Mesenchymal stem cell (in vitro differentiated cells and primary cell): ENCODE results near the gene ACAN.

Experiments
- DNase-seq: peaks from one replicate; pipeline ENCODE4 v3.0.0-alpha.2; 2013
- H2AFZ ChIP-seq: one replicate; pipeline ENCODE4 v1.6.1; 2013; ENCODE audit warnings: low read depth, mild to moderate bottlenecking, control low read depth, inconsistent platforms, low read length, moderate library complexity
- H2AK5ac ChIP-seq: 2 replicates; pipeline ENCODE4 v1.6.1; 2013; ENCODE audit warnings: low read length, moderate library complexity, mild to moderate bottlenecking, inconsistent platforms; ENCODE audit not compliant: severe bottlenecking
- H2BK120ac ChIP-seq: one replicate; pipeline ENCODE4 v1.6.1; 2013; ENCODE audit warnings: low read depth, mild to moderate bottlenecking, inconsistent platforms, low read length, moderate library complexity
- H2BK12ac ChIP-seq, 2 experiments: one replicate each; pipeline ENCODE4 v1.6.1; 2013; ENCODE audit warnings: inconsistent platforms in 2 of 2, low read length in 2 of 2, mild to moderate bottlenecking in 2 of 2, moderate library complexity in 2 of 2, control low read depth in 1 of 2
- H2BK15ac ChIP-seq: one replicate; pipeline ENCODE4 v1.6.1; 2013; ENCODE audit warnings: mild to moderate bottlenecking, low read depth, inconsistent platforms; ENCODE audit not compliant: poor library complexity, severe bottlenecking
- H2BK5ac ChIP-seq: 2 replicates; pipeline ENCODE4 v1.6.1; 2013; ENCODE audit warnings: low read depth, mild to moderate bottlenecking, low read length, control low read depth, inconsistent platforms; ENCODE audit not compliant: poor library complexity, severe bottlenecking
- H3K14ac ChIP-seq, 2 experiments: one replicate each; pipeline ENCODE4 v1.6.1; 2013; ENCODE audit warnings: inconsistent platforms in 2 of 2, low read length in 2 of 2, control low read depth in 1 of 2, mild to moderate bottlenecking in 1 of 2, moderate library complexity in 1 of 2
- H3K18ac ChIP-seq, 2 experiments: one replicate each; pipeline ENCODE4 v1.6.1; 2013; ENCODE audit warnings: inconsistent platforms in 2 of 2, low read length in 2 of 2, control low read depth in 1 of 2, low read depth in 1 of 2, mild to moderate bottlenecking in 1 of 2
- H3K23ac ChIP-seq, 2 experiments: one replicate each; pipeline ENCODE4 v1.6.1; 2013; ENCODE audit warnings: inconsistent platforms in 2 of 2, low read length in 2 of 2, mild to moderate bottlenecking in 2 of 2, moderate library complexity in 2 of 2, control low read depth in 1 of 2
- H3K27ac ChIP-seq: 2 replicates; pipeline ENCODE4 v1.5.1; 2013; ENCODE audit warnings: mild to moderate bottlenecking, moderate library complexity, low read length, control low read depth, inconsistent platforms; ENCODE audit not compliant: poor library complexity, severe bottlenecking
- H3K27me3 ChIP-seq, 2 experiments: 2 replicates each; pipeline versions ENCODE4 v1.6.1 to v1.7.0; 2013; ENCODE audit warnings: low read length in 2 of 2, mild to moderate bottlenecking in 2 of 2, moderate library complexity in 2 of 2, control low read depth in 1 of 2, inconsistent platforms in 1 of 2; ENCODE audit not compliant: control insufficient read depth in 1 of 2, insufficient read depth in 1 of 2
- H3K36me3 ChIP-seq, 2 experiments: 2 replicates each; pipeline versions ENCODE4 v1.6.1 to v1.7.0; 2013; ENCODE audit warnings: low read length in 2 of 2, control low read depth in 1 of 2, inconsistent platforms in 1 of 2, low read depth in 1 of 2, mild to moderate bottlenecking in 1 of 2; ENCODE audit not compliant: insufficient read depth in 2 of 2, control insufficient read depth in 1 of 2
- H3K4ac ChIP-seq, 2 experiments: one replicate each; pipeline ENCODE4 v1.6.1; 2013; ENCODE audit warnings: inconsistent platforms in 2 of 2, low read length in 2 of 2, mild to moderate bottlenecking in 2 of 2, moderate library complexity in 2 of 2, control low read depth in 1 of 2, low read depth in 1 of 2
- H3K4me1 ChIP-seq: 2 replicates; pipeline ENCODE4 v1.6.1; 2013; ENCODE audit warnings: low read depth, low read length, control low read depth; ENCODE audit not compliant: control insufficient read depth, insufficient read depth
- H3K4me2 ChIP-seq: 2 replicates; pipeline ENCODE4 v1.6.1; 2013; ENCODE audit warnings: low read length, mild to moderate bottlenecking, inconsistent platforms; ENCODE audit not compliant: poor library complexity, severe bottlenecking
- H3K4me3 ChIP-seq, 2 experiments: 2 replicates each; pipeline versions ENCODE4 v1.5.1 to v1.7.0; 2013; ENCODE audit warnings: low read length in 2 of 2, mild to moderate bottlenecking in 2 of 2, control low read depth in 1 of 2, low read depth in 1 of 2; ENCODE audit not compliant: insufficient read depth in 1 of 2
- H3K79me1 ChIP-seq: replicated peaks from 2 replicates; pipeline ENCODE4 v1.6.1; 2013; ENCODE audit warnings: mild to moderate bottlenecking, control low read depth, low read length, inconsistent platforms; ENCODE audit not compliant: poor library complexity, severe bottlenecking
- H3K9ac ChIP-seq: 2 replicates; pipeline ENCODE4 v1.7.0; 2013; ENCODE audit warnings: mild to moderate bottlenecking, low read length, moderate library complexity
- H3K9me3 ChIP-seq: 2 replicates; pipeline ENCODE4 v1.7.0; 2013; ENCODE audit warnings: mild to moderate bottlenecking, low read length; ENCODE audit not compliant: control insufficient read depth
- H4K8ac ChIP-seq: one replicate; pipeline ENCODE4 v1.6.1; 2013; ENCODE audit warnings: inconsistent platforms, mild to moderate bottlenecking, low read length, moderate library complexity
- H4K91ac ChIP-seq: one replicate; pipeline ENCODE4 v1.6.1; 2013; ENCODE audit warnings: mild to moderate bottlenecking, low read length, inconsistent platforms
- WGBS: methylation state at CpG from one replicate; pipeline ENCODE4 v1.1.7; 2013; ENCODE audit warnings: mixed read lengths; 5-methylcytosine and 5-hydroxymethylcytosine counted together

ACAN gene

DNA sequence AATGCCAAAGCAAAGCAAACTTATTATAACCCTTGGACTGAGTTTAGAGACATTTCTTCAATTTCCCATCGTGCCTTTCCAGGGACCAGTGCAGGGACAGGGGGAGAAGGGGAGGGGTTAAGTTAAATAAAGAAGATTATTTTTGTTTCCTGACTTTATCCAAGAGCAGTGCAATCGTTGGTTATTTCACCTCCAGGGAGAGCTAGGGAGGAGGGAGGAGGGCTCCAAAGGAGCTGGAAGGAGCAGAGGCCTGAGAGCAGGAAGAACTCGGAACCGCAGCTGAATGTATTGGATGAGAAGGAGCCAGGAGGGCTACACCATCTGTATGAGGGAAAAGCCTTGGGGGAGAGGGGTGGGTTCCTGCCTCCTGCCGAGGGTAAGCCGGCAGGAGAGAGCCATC lies 71.4 kb downstream of the ACAN start:
- Histone ChIP-seq H3K14ac (no peak overlapping the region), H4K91ac (no peak overlapping the region), H4K8ac (no peak overlapping the region), H2AFZ (no peak overlapping the region), H2BK5ac (no peak overlapping the region), H3K27me3 (peaks cover 47 to 53% of the 10 kb centered on the region in 2 experiments), H3K4ac (no peak overlapping the region), H3K27ac (no peak overlapping the region), H2AK5ac (no peak overlapping the region), H3K18ac (no peak overlapping the region), H3K23ac (no peak overlapping the region), H2BK15ac (no peak overlapping the region), H2BK12ac (no peak overlapping the region), H3K4me2 (no peak overlapping the region), H3K4me1 (no peaks in the 10 kb centered on the region), H3K9ac (no peak overlapping the region), H2BK120ac (no peak overlapping the region), H3K9me3 (no peaks in the 10 kb centered on the region), H3K4me3 (no peak overlapping the region), H3K79me1 (no peaks in the 10 kb centered on the region), H3K36me3 (no peaks in the 10 kb centered on the region)
- WGBS = 54% methylated on average over 6 of the region's 6 CpGs
- no peak for DNase-seq

- Histone ChIP-seq H2BK12ac (no peak overlapping the region), H3K27me3 (peaks cover 30 to 34% of the 10 kb centered on the region in 2 experiments), H2BK5ac (no peak overlapping the region), H3K4me3 (no peak overlapping the region), H3K36me3 (no peaks in the 10 kb centered on the region), H3K79me1 (no peaks in the 10 kb centered on the region), H3K9ac (no peak overlapping the region), H2BK120ac (no peak overlapping the region), H2BK15ac (no peak overlapping the region), H3K27ac (no peak overlapping the region), H3K14ac (no peak overlapping the region), H2AFZ (no peak overlapping the region), H3K4me1 (no peaks in the 10 kb centered on the region), H3K23ac (no peak overlapping the region), H3K18ac (no peak overlapping the region), H4K91ac (no peak overlapping the region), H2AK5ac (no peak overlapping the region), H3K9me3 (no peaks in the 10 kb centered on the region), H3K4me2 (no peak overlapping the region), H4K8ac (no peak overlapping the region), H3K4ac (no peak overlapping the region)
- WGBS = 82% methylated on average over 10 of the region's 10 CpGs
- no peak for DNase-seq
Observed at GRCh38 chr15:88876573-88876972, 73.3 kb downstream of the ACAN start.

- Histone ChIP-seq H3K18ac (no peak overlapping the region), H2BK15ac (no peak overlapping the region)
- 92% methylated on average over 11 of the region's 11 CpGs for WGBS
Observed at GRCh38 chr15:88877415-88877814, 74.2 kb downstream of the ACAN start.

DNA sequence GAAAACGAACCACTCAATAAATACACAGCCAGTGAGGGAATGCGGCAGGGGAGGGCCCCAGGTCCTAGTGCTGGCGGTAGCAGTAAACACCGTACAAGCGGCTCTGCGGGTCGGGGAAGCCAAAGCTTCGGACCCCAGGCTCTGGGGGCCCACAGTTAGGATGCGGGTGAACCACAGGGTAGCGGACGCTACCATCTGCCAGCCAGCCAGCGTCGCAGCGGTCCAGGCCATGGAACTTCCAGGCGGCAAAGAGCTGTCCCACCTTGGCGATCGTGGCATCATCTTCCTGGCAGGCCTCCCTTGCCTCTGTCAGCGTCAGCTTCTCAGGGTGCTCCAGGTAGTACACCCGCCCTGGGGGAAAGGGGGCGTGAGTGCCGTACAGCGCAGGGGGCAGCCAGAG lies 74.7 kb downstream of the ACAN start:
- no peak overlapping the region for H3K27ac ChIP-seq
- no peak for DNase-seq

More at GRCh38 chr15:88877415-88877814, 74.2 kb downstream of the ACAN start:
- Histone ChIP-seq H2BK120ac (no peak overlapping the region), H3K4me2 (no peak overlapping the region), H3K4me1 (peaks cover 2% of the 10 kb centered on the region), H3K79me1 (no peaks in the 10 kb centered on the region), H3K9me3 (no peaks in the 10 kb centered on the region), H3K4me3 (no peak overlapping the region), H3K4ac (no peak overlapping the region), H3K14ac (no peak overlapping the region), H2BK5ac (no peak overlapping the region), H3K9ac (no peak overlapping the region), H4K91ac (no peak overlapping the region), H2BK12ac (no peak overlapping the region), H2AFZ (no peak overlapping the region), H2AK5ac (no peak overlapping the region), H3K27me3 (peaks cover 22 to 26% of the 10 kb centered on the region in 2 experiments), H3K36me3 (no peaks in the 10 kb centered on the region), H3K27ac (no peak overlapping the region), H4K8ac (no peak overlapping the region), H3K23ac (no peak overlapping the region)
- DNase-seq = no peak

More for the DNA sequence above, 74.7 kb downstream of the ACAN start:
- Histone ChIP-seq H3K9me3 (no peaks in the 10 kb centered on the region), H2BK15ac (no peak overlapping the region), H3K4me1 (peaks cover 2% of the 10 kb centered on the region), H3K9ac (no peak overlapping the region), H4K91ac (no peak overlapping the region), H3K27me3 (peaks cover 17 to 21% of the 10 kb centered on the region in 2 experiments), H3K4ac (no peak overlapping the region), H3K79me1 (no peaks in the 10 kb centered on the region), H2BK120ac (no peak overlapping the region), H3K4me2 (no peak overlapping the region), H2BK5ac (no peak overlapping the region), H2AFZ (no peak overlapping the region), H2AK5ac (no peak overlapping the region), H2BK12ac (no peak overlapping the region), H3K4me3 (no peak overlapping the region), H3K36me3 (no peaks in the 10 kb centered on the region), H4K8ac (no peak overlapping the region), H3K23ac (no peak overlapping the region), H3K14ac (no peak overlapping the region), H3K18ac (no peak overlapping the region)
- WGBS = 93% methylated on average over 22 of the region's 22 CpGs
